Sciatic nerve (tissue), 2 donors: ENCODE measurements around the gene ACSS2. TPM values are rescaled to one million over a fixed set of nuclear protein-coding genes. Genes with fewer than 3 reads are reported as not detected.
"Not testable (repeated sequence)": the region's sequence is repeated elsewhere in the genome, so short reads cannot be mapped to it uniquely, and the experiment has no call there.

Experiments used
- ATAC-seq: fragments of 200-7000 bp; cut with Tn5 transposase; one replicate; pipeline ENCODE4 v1.9.1; 2020; ENCODE audit warnings: mild to moderate bottlenecking, moderate library complexity
- DNase-seq: peaks from one replicate; pipeline ENCODE4 v3.0.0-alpha.2; 2020; ENCODE audit warnings: low spot score
- intact Hi-C: fragments of 100-400 bp; cut with DNase I; formaldehyde crosslinking; loops from one replicate; pipeline ENCODE4 v1.14.2; 2022
- total RNA-seq: library from RNA; stranded (reverse); fragmentation: NEBNext Ultra II Directional; extraction: Animal tissue kit (Norgen Biotek cat#: 25700); gene quantifications from one replicate; pipeline ENCODE4 v1.2.1, GENCODE V29; 2021
- donor health status: DM: no; HTN: no; CAD: no.
- donor health status: DM: no; HTN: no; CAD: no.

ACSS2 gene
- total RNA-seq, 1 donor from 2014 or later = 103 TPM

DNA sequence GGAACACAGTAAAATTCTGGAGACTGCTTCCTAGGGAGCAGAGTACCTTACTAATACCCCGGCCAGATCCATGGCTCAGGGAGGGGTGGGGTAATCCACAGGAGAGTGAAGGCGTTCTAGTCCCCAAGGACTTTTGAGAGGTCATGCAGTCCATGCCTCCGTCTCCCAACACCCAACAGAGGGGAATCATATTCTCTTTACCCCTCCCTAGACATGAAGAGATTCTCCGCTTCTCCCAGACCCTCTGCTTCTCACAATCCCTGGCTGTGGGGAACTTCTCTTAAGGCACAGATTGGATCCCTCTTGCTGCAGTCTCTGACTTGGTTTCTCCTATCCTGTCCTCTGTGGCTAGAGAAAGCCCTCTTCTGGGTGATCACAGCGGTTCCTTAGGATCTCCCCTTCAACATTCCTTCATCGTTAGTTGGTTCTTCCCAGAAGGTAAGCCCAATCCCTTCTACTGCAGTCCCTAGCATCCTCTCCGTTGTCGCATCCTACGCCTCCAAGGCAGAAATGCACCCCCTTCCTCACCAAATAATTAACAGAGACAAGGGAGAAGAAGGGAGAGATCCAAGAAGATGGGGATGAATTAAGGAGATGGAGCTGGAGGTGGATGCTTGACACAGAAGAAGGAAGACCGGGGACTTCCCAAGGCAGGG, 4.3 kb upstream of the ACSS2 start:
- intact Hi-C loops = loop anchor here (5.0 to 10.0 kb wide), 2 partner anchors 80 to 223 kb away; partner anchors contain the start of gene TRPC4AP
- DNase-seq = no peak
- no peak for ATAC-seq

DNA sequence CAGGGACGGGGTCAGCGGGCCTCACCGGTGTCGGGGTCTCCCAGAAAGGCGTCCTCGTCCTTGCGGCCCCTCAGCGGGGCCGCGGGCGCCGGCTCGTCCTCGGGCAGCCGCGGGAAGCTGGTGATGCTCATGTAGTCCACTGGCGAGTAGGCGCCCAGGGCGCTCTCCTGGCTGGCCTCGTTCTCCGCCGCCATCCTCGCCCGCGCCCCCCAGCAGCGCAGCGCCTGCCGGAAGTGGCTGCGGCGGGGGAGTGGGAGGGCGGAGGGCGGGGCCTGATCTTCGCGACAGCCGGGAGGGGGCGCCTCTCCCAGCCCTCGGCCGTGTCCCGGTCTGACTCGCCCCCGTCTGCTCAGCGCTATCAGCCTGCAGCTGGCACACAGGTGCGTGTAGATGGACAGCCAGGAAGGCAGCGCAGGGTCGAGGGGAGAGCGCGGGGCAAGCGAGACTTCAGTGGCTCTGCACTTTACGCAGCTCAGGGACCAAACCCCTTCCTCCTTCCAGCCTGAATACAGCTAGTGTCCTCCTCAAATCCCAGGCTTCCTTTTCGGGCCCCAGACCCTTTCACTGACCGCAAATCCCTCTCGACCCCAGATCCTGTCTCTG, 3.7 kb upstream of the ACSS2 start, which contains the start of gene GGT7:
Gene GGT7, minus strand, starts transcription at position 235 of the 603 bp plus-strand sequence. Its CDS starts 41 bp downstream, at position 194.
- DNase-seq (peak; percentile 89), ATAC-seq (peak; percentile 70)
- intact Hi-C loops = loop anchor here (5.0 to 10.0 kb wide), 2 partner anchors 80 to 222 kb away; partner anchors contain the start of gene TRPC4AP

- intact Hi-C loops = loop anchor here (5.0 to 10.0 kb wide), 2 partner anchors 79 to 221 kb away; partner anchors contain the start of gene TRPC4AP
- no peak for ATAC-seq
These were observed 2.8 kb upstream of the ACSS2 start for GRCh38 chr20:34873583-34874093.

DNA sequence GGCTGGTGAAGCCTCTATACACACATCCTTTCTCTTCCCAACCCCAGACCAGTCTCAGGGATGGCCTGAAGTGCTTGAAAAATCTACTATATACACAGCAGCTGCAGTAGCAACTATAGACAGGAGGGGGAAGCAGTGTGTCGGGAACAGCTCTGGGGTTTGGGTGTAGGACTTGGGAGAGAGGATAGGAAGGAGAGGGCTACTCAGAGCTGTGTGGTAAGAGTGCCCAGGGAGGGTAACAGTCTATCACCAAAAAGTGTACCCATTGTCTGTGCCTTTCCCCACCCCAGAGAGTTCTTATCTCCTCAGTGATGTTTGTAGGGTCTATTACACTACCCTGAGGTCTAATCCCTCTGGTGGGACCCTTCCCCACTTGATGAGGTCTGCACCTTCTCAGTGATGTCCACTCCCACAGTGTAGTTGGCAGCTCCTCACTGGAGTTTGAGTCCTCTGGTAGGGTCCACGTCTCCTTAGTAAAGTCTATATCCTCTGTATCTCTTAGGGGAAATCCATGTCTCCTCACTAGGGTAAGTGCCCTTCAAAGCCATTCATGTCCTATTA, 2.2 kb upstream of the ACSS2 start:
- DNase-seq (peak; percentile 87), ATAC-seq (peak; percentile 57)
- intact Hi-C loops = loop anchor here (5.0 to 10.0 kb wide), 2 partner anchors 78 to 221 kb away; partner anchors contain the start of gene TRPC4AP

More at GRCh38 chr20:34873583-34874093, 2.8 kb upstream of the ACSS2 start:
- no peak for DNase-seq

DNA sequence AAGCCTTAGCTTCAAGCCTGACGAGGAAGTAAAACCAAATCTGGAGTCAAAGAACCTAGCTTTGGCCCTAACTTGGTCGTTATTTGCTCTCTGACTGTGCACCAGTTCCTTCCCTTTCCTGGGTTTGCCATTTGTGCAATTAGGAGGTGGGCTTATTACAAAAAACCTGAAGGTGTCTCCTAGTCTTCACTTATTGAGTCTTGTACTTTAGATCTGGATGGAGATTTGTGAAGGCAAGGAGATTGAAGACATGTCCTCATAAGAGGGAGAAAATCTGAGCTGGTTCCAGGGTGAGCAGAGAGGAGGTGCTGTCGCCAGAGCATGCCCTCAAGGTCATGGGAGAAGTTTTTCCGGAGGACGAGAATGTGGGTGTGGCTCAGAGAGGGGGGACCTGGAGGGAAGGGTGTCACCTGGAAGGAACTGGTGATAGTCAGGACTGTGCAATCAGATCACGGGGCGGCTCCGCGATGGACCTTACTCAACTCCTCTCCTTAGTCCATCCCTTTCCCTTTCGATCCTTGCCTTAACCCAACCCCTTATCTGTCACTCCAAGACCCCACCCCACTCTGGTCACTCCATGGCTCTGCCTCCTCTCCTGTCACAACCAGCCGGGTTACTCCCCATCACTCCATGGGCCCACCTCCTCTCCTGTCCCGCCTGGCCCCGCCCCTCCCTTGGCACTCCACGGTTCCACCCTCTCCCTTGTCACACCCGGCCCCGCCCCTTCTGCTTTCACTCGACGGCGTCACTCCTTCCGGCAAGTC, 588 bp upstream of the ACSS2 start:
- ATAC-seq = peak; percentile 95
- intact Hi-C loops = loop anchor here (10.0 kb wide), 1 partner anchor 219 kb away; the partner anchor contains the start of gene TRPC4AP
- DNase-seq = no peak

GRCh38 chr20:34880215-34880850, 3.9 kb downstream of the ACSS2 start:
- ATAC-seq = no peak

GRCh38 chr20:34880971-34881370, 4.6 kb downstream of the ACSS2 start:
- DNase-seq, ATAC-seq, intact Hi-C loops: not testable (repeated sequence)

More at GRCh38 chr20:34880215-34880850, 3.9 kb downstream of the ACSS2 start:
- DNase-seq = no peak
- intact Hi-C loops = no loop called here

GRCh38 chr20:34881689-34882088, 5.3 kb downstream of the ACSS2 start:
- intact Hi-C loops = no loop called here
- ATAC-seq (no peak), DNase-seq (no peak)

- ATAC-seq (no peak), DNase-seq (no peak)
- intact Hi-C loops = no loop called here
These were observed 6.8 kb downstream of the ACSS2 start for GRCh38 chr20:34883087-34883688.

DNA sequence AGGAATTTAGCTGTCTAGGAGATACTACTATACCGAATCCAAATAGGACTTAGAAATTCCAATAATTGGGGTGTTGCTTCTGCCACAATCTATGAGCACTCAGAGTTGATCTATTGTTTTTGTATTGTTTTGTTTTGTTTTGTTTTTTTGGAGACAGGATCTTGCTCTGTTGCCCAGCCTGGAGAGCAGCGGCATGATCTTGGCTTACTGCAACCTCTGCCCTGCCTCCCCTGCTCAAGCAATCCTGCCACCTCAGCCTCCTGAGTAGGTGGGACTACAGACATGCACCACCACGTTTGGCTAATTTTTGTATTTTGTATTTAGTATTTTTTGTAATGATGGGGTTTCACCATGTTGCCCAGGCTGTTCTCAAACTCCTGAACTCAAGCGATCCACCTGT, 7.4 kb downstream of the ACSS2 start:
- no peak for DNase-seq
- intact Hi-C loops = no loop called here
- no peak for ATAC-seq

DNA sequence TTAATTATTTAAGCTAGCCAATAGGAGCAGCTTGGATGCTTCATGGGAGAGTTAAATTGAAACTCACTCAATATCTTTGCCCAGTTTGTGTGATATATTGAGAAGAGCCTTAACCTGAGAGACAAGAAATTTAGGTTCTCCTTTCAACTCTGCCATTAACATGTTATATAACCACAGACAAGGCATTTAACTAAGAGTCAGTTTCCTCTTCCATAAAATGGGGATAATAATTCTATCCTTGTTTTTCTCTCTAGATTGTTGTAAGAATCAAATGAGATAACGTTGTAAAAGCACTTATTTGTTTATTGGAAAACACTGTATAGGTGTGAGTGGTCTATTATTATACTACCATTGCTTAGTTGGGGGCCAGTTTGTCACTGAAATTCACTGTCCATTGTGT, 7.8 kb downstream of the ACSS2 start:
- ATAC-seq = no peak
- no peak for DNase-seq
- intact Hi-C loops = no loop called here

DNA sequence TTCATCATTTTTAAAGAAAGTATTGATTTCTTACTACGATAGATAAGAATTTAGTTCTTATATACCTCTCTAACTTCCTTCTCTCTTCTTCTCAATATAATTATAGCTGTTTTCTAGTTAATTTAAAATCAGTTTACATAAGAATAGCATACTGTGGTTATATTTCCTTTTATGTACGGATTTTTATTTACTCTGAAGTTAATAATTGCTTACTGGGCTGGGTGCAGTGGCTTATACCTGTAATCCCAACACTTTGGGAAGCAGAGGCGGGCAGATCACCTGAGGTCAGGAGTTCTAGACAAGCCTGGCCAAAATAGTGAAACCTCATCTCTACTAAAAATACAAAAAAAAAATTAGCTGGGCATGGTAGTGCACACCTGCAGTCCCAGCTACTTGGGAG, 9.7 kb downstream of the ACSS2 start:
- ATAC-seq = no peak
- intact Hi-C loops = no loop called here
- DNase-seq = no peak

- intact Hi-C loops = no loop called here
- DNase-seq (no peak), ATAC-seq (no peak)
These were observed 10.6 kb downstream of the ACSS2 start for GRCh38 chr20:34887023-34887422.

DNA sequence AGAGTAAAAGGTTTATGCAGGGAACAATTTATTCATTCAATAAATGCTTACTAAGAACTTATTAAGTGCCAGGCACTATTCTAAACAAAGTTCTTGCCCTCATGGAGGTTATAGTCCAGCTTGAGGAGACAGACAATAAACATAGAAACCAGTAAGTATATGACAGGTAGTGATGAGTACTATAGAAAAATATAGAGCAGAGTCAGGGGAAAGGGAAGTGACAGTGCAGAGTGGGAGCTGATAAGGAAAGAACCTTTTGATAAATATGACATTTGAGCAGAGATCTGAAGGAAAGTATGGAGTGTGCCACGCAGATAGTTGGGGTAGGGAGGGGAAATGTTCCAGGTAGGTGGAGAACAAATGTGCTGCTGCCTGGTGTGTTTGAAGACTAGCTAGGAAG, 12.1 kb downstream of the ACSS2 start:
- DNase-seq (no peak), ATAC-seq (no peak)
- intact Hi-C loops = no loop called here

DNA sequence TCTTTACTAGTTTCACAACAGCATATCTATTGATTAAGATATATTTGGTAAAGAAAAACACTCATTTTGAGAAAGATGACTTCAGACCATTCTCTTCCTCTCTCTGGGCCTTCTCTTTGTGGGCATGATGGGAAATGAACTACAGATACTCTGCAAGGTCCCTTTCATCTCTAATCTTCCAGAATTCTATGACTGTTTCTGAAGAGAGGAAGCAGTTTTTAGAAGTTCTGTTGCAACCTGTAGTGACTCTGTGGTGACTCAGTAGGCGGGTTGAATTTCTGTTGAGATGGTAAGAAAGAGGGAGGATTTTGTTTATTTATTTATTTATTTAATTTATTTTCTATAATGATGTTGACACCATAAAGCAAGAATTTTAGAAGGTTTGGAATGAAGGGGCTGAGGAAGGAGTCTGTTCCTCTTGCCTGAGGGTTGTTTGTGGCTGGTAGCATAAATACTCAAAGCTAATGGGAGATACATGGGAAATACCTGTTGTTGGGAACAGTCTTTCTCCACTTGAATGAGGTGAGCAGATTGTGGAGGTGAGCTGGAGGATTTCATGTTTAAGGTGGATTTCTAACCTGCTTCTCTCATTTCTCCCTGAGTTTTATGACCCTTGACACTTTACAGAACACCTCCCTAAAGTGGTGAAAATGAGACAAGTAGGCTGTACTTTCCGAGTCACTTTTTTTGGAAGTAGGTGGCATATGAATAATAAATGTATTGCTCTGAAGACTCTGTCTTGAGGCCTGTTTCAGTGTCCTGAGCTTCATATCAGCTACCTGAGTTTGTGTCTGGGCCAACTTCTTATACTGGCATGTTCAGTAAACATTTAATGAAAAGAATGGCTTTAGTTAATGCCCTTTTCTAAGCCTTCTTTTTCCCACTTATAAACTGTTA, 15.0 kb downstream of the ACSS2 start:
- no peak for DNase-seq
- no peak for ATAC-seq
- intact Hi-C loops = no loop called here

DNA sequence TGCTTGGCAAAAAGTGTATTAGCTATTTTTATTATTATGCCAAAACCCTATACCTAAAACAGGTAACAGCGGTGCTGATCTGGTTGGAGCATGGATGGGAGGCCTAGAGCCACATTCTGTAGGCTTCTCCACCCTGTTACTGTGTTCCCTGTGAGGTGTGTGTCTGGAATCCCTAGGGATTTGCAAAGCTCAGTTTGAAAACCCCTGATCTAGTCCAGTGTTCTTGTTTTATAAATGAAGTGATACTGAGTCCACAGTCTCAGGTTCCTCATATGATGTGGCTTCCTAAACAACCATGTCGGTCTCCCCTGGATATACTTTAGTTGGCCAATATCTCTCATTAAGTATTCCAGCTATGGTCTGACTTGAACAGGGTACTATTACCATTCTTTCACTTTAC, 16.3 kb downstream of the ACSS2 start:
- no peak for DNase-seq
- intact Hi-C loops = no loop called here
- ATAC-seq = no peak

GRCh38 chr20:34894723-34895122, 18.3 kb downstream of the ACSS2 start:
- ATAC-seq = no peak
- intact Hi-C loops = no loop called here
- DNase-seq = no peak
